HCT116 (cell line): ENCODE results near the gene MCTS1. TPM values are rescaled to one million over a fixed set of nuclear protein-coding genes. Genes with fewer than 3 reads are reported as not detected.

Source experiments
- ATAC-seq: fragments of 200-7000 bp; cut with Tn5 transposase; 2 replicates; pipeline ENCODE4 v1.9.1; 2020; ENCODE audit warnings: mild to moderate bottlenecking, moderate library complexity
- BruUV-seq: library from RNA; stranded (reverse); fragments of 400-500 nt; replicated peaks from 2 replicates; lab custom pipeline; 2021; lab: Mats Ljungman, UMichigan
- CTCF ChIA-PET: fragments of 300-600 bp; sonication (Branson Sonifier 250); formaldehyde crosslinking; loops from one replicate; lab custom pipeline; 2021; ENCODE audit warnings: antibody characterized with exemption; lab: Charles Lee
- POLR2A ChIA-PET: fragments of 300-600, 350-600 bp; sonication (Branson Sonifier 250); formaldehyde crosslinking; loops from one replicate; lab custom pipeline; 2021; ENCODE audit warnings: antibody characterized with exemption; lab: Charles Lee
- RAD21 ChIA-PET, 2 experiments: fragments of 300-600 bp; sonication (Branson Sonifier 250); formaldehyde crosslinking; loops; one replicate each; lab custom pipeline; 2023; ENCODE audit warnings: low total read pairs in 2 of 2; ENCODE audit not compliant: uncharacterized antibody in 2 of 2, unreplicated experiment in 2 of 2, low non-redundant PET in 1 of 2; lab: Charles Lee
- DNase-seq: peaks from one replicate; pipeline ENCODE4 v3.0.0-alpha.2; 2010; ENCODE audit warnings: low read depth, low spot score
- H2AFZ ChIP-seq: fragments of 200-600 bp; shearing (Covaris generic), sonication (generic); 2 replicates; pipeline ENCODE4 v1.6.1; 2017; ENCODE audit warnings: low read depth, mixed run types, mixed read lengths, antibody characterized with exemption, low read length; ENCODE audit not compliant: poor library complexity, severe bottlenecking
- H3K27ac ChIP-seq: 2 replicates; pipeline ENCODE4 v1.5.1; 2012; ENCODE audit warnings: low read depth, low read length
- H3K27me3 ChIP-seq: fragments of 200-600 bp; sonication (generic); 2 replicates; pipeline ENCODE4 v1.6.1; 2016; ENCODE audit warnings: mixed run types, low read length, mixed read lengths; ENCODE audit not compliant: insufficient read depth
- H3K36me3 ChIP-seq, 2 experiments: fragments of 200-500 bp in 1 of 2; fragments of 200-600 bp in 1 of 2; sonication (Bioruptor generic) in 1 of 2; sonication (generic) in 1 of 2; 2 replicates each; pipeline versions ENCODE4 v1.5.1 to v1.6.1; 2014 to 2016; ENCODE audit warnings: low read length in 2 of 2, inconsistent platforms in 1 of 2, mixed read lengths in 1 of 2, mixed run types in 1 of 2; ENCODE audit not compliant: insufficient read depth in 2 of 2, control insufficient read depth in 1 of 2
- H3K4me1 ChIP-seq, 2 experiments: fragments of 200-600 bp in 1 of 2; sonication (generic) in 1 of 2; 2 replicates each; pipeline versions ENCODE4 v1.5.1 to v1.6.1; 2012 to 2017; ENCODE audit warnings: low read length in 2 of 2, inconsistent platforms in 1 of 2, mild to moderate bottlenecking in 1 of 2, mixed read lengths in 1 of 2, mixed run types in 1 of 2, moderate library complexity in 1 of 2; ENCODE audit not compliant: insufficient read depth in 2 of 2, control insufficient read depth in 1 of 2
- H3K4me2 ChIP-seq: fragments of 200-600 bp; sonication (generic); 2 replicates; pipeline ENCODE4 v1.6.1; 2017; ENCODE audit warnings: mixed run types, low read length, mixed read lengths
- H3K4me3 ChIP-seq, 2 experiments: fragments of 200-600 bp in 1 of 2; sonication (generic) in 1 of 2; replicated peaks in 1 of 2; 2 replicates each; pipeline ENCODE4 v1.5.1; 2011 to 2016; ENCODE audit warnings: low read length in 2 of 2, control low read depth in 1 of 2, low read depth in 1 of 2, mild to moderate bottlenecking in 1 of 2, mixed read lengths in 1 of 2, mixed run types in 1 of 2
- H3K79me2 ChIP-seq: fragments of 200-600 bp; sonication (generic); 2 replicates; pipeline ENCODE4 v1.6.1; 2017; ENCODE audit warnings: mild to moderate bottlenecking, mixed run types, low read length, moderate library complexity, mixed read lengths; ENCODE audit not compliant: insufficient read depth
- H3K9ac ChIP-seq: fragments of 200-600 bp; sonication (generic); 2 replicates; pipeline ENCODE4 v1.6.1; 2016; ENCODE audit warnings: low read length, mixed read lengths
- H3K9me2 ChIP-seq: fragments of 200-600 bp; sonication (generic), shearing (Covaris generic); 2 replicates; pipeline ENCODE4 v1.6.1; 2017; ENCODE audit warnings: mixed run types, mild to moderate bottlenecking, moderate library complexity; ENCODE audit not compliant: insufficient read depth
- H3K9me3 ChIP-seq, 2 experiments: fragments of 200-500 bp in 1 of 2; fragments of 200-600 bp in 1 of 2; sonication (Bioruptor generic) in 1 of 2; sonication (generic) in 1 of 2; 2 replicates each; pipeline ENCODE4 v1.6.1; 2014 to 2017; ENCODE audit warnings: low read length in 2 of 2, mixed read lengths in 2 of 2, inconsistent platforms in 1 of 2, low read depth in 1 of 2, mild to moderate bottlenecking in 1 of 2, mixed run types in 1 of 2, moderate library complexity in 1 of 2; ENCODE audit not compliant: control insufficient read depth in 1 of 2, insufficient read depth in 1 of 2
- H4K20me1 ChIP-seq: fragments of 200-600 bp; sonication (generic), shearing (Covaris generic); 2 replicates; pipeline ENCODE4 v1.6.1; 2017; ENCODE audit warnings: mixed run types, mild to moderate bottlenecking, moderate library complexity; ENCODE audit not compliant: insufficient read depth
- CBX3 ChIP-seq: IDR thresholded peaks from 2 replicates; pipeline ENCODE4 v1.6.1; 2012; ENCODE audit warnings: low read depth
- ELF1 ChIP-seq: IDR thresholded peaks from 2 replicates; pipeline ENCODE4 v1.6.1; 2012; ENCODE audit warnings: low read depth, borderline replicate concordance
- EZH2 ChIP-seq: fragments of 200-600 bp; sonication (generic); IDR thresholded peaks from 2 replicates; pipeline ENCODE4 v1.6.1; 2017; ENCODE audit warnings: antibody characterized with exemption, mixed run types
- FOSL1 ChIP-seq: IDR thresholded peaks from 2 replicates; pipeline ENCODE4 v1.6.1; 2012; ENCODE audit warnings: low read depth
- SRF ChIP-seq: IDR thresholded peaks from 2 replicates; pipeline ENCODE4 v1.6.1; 2012; ENCODE audit warnings: low read depth
- YY1 ChIP-seq: IDR thresholded peaks from 2 replicates; pipeline ENCODE4 v1.6.1; 2011; ENCODE audit warnings: low read length, low read depth, moderate library complexity, mild to moderate bottlenecking; ENCODE audit not compliant: insufficient replicate concordance; ENCODE audit errors: extremely low read depth
- ZFX ChIP-seq: fragments of 450-650 bp; IDR thresholded peaks from 2 replicates; pipeline ENCODE4 v1.6.1; 2017
- ZNF274 ChIP-seq: fragments of 200-500 bp; sonication (Bioruptor generic); IDR thresholded peaks from 2 replicates; pipeline ENCODE4 v1.6.1; 2014; ENCODE audit warnings: mild to moderate bottlenecking, low read depth, low read length, inconsistent platforms
- intact Hi-C: fragments of 100-400 bp; cut with micrococcal nuclease; formaldehyde crosslinking; loops from 2 replicates; pipeline ENCODE4 v1.10.0; 2022
- total RNA-seq: library from RNA; stranded (reverse); gene quantifications from one replicate; pipeline ENCODE4 v1.2.1, GENCODE V29; 2021; ENCODE audit not compliant: unreplicated experiment
- TF ChIP-seq, protein P1 (sequence below), 3 experiments: fragments of 200-600 bp in 1 of 3; sonication (generic) in 1 of 3; IDR thresholded peaks in 2 of 3; conservative IDR thresholded peaks in 1 of 3; 2 replicates each; pipeline ENCODE4 v1.5.1; 2012 to 2017; ENCODE audit warnings: low read depth in 2 of 3, low read length in 2 of 3, antibody characterized with exemption in 1 of 3, borderline replicate concordance in 1 of 3, control low read depth in 1 of 3, mild to moderate bottlenecking in 1 of 3, mixed read lengths in 1 of 3, mixed run types in 1 of 3, moderate library complexity in 1 of 3; ENCODE audit not compliant: insufficient read depth in 1 of 3

Gene MCTS1
- total RNA-seq, 1 experiment from 2014 or later: 49.5 TPM

DNA sequence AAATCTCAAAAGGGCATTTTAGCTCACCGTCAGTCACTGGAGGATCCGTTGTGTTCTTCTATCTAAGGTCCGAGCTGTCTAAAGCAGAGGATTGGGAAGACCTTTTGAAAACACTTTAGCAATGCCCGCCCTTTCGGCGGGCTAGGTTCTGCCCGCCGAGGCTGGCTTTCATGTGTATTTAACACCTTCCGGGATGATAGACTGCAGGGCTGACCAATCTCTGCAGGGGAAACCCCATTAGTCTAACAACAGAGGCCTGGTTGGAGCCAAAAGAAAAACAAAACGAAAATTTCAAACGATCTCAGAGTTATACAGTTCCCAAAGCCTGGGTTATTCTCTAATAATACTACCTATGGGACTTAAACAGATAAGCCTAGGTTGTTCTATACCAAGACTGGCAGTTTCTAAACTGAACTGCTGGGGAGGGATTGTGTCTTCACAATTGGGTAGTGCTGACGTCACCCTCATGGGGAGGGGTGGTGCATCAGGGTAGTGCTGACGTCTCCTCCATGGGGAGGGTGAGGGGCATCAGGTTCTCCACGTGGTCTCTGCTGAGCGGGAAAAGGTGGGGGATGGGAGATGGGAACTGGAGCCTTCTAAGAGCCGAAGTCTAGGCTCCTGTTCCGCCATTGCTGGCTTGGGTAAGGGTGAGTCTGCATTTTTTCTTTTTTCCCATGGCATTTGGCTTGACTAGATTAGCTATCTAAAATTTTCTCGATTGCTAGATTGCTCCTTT, 28.4 kb upstream of the MCTS1 start:
- Histone ChIP-seq H3K9me3 (no peaks in the 10 kb centered on the region), H3K27me3 (no peaks in the 10 kb centered on the region), H3K79me2 (no peaks in the 10 kb centered on the region), H3K36me3 (no peaks in the 10 kb centered on the region), H3K4me1 (no peaks in the 10 kb centered on the region), H2AFZ (no peak overlapping the region), H3K9ac (no peak overlapping the region), H3K4me3 (no peak overlapping the region), H3K9me2 (no peaks in the 10 kb centered on the region), H3K4me2 (no peak overlapping the region), H3K27ac (no peak overlapping the region), H4K20me1 (no peaks in the 10 kb centered on the region)
- DNase-seq: no peak
- BruUV-seq: no TSS peak
- no peak for ATAC-seq
- intact Hi-C loops: no loop called here
- CTCF ChIA-PET: no interaction called here
- TF ChIP-seq FOSL1: no peak
- TF ChIP-seq ZFX: no peak
- no peak for TF ChIP-seq CBX3
- TF ChIP-seq YY1: no peak
- TF ChIP-seq ZNF274: no peak
- no peak for TF ChIP-seq ELF1
- TF ChIP-seq, protein P1, sequence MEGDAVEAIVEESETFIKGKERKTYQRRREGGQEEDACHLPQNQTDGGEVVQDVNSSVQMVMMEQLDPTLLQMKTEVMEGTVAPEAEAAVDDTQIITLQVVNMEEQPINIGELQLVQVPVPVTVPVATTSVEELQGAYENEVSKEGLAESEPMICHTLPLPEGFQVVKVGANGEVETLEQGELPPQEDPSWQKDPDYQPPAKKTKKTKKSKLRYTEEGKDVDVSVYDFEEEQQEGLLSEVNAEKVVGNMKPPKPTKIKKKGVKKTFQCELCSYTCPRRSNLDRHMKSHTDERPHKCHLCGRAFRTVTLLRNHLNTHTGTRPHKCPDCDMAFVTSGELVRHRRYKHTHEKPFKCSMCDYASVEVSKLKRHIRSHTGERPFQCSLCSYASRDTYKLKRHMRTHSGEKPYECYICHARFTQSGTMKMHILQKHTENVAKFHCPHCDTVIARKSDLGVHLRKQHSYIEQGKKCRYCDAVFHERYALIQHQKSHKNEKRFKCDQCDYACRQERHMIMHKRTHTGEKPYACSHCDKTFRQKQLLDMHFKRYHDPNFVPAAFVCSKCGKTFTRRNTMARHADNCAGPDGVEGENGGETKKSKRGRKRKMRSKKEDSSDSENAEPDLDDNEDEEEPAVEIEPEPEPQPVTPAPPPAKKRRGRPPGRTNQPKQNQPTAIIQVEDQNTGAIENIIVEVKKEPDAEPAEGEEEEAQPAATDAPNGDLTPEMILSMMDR (IDR thresholded peaks at IDR 0.05 in 2 of 3, conservative IDR thresholded peaks at IDR 0.05 in 1 of 3; ENCODE audit: borderline replicate concordance in 1 of 3, insufficient read depth in 1 of 3, low read depth in 2 of 3, low read length in 2 of 3): no peak
- no peak for TF ChIP-seq SRF
- no peak for TF ChIP-seq EZH2
- RAD21 ChIA-PET: no interaction called here
- POLR2A ChIA-PET: no interaction called here
